WTC11 (cell line): Measurements from ENCODE around the gene APOBEC3B. TPM values are rescaled to one million over a fixed set of nuclear protein-coding genes. Genes with fewer than 3 reads are reported as not detected.
"Not testable (repeated sequence)": the region's sequence is repeated elsewhere in the genome, so short reads cannot be mapped to it uniquely, and the experiment has no call there.

Experiments used
- ATAC-seq: fragments of 200-7000 bp; cut with Tn5 transposase; 2 replicates; pipeline ENCODE4 v1.10.0; 2021; ENCODE audit warnings: mild to moderate bottlenecking, moderate library complexity
- CTCF ChIA-PET: fragments of 300-600 bp; sonication (Branson Sonifier 250); formaldehyde crosslinking; loops from one replicate; lab custom pipeline; 2021; ENCODE audit warnings: antibody characterized with exemption; lab: Charles Lee
- POLR2A ChIA-PET: fragments of 350-600 bp; sonication (Branson Sonifier 250); formaldehyde crosslinking; loops from one replicate; lab custom pipeline; 2021; ENCODE audit warnings: antibody characterized with exemption; lab: Charles Lee
- DNase-seq: peaks from one replicate; pipeline ENCODE4 v3.0.0; 2021; ENCODE audit warnings: low spot score
- H3K27ac Mint-ChIP-seq: 2 replicates; pipeline ENCODE4 v1.8.0; 2021; ENCODE audit warnings: mixed read lengths
- H3K27me3 Mint-ChIP-seq: 2 replicates; pipeline ENCODE4 v1.8.0; 2021; ENCODE audit warnings: low read depth, mild to moderate bottlenecking, moderate library complexity, mixed read lengths
- H3K36me3 Mint-ChIP-seq: 2 replicates; pipeline ENCODE4 v1.8.0; 2021; ENCODE audit warnings: mixed read lengths
- H3K4me1 Mint-ChIP-seq: 2 replicates; pipeline ENCODE4 v1.8.0; 2022; ENCODE audit warnings: mixed read lengths
- H3K4me3 Mint-ChIP-seq: 2 replicates; pipeline ENCODE4 v1.8.0; 2021; ENCODE audit warnings: mild to moderate bottlenecking, moderate library complexity, mixed read lengths
- H3K9me3 Mint-ChIP-seq: 2 replicates; pipeline ENCODE4 v1.8.0; 2021; ENCODE audit warnings: mixed read lengths
- ATF1 ChIP-seq: sonication (generic); formaldehyde crosslinking; IDR thresholded peaks from 2 replicates; pipeline ENCODE4 v1.8.1; 2023; ENCODE audit warnings: mild to moderate bottlenecking, moderate library complexity, missing genetic modification reagents
- EMX1 ChIP-seq: fragments of 250-450 bp; sonication (Bioruptor Pico); IDR thresholded peaks from 2 replicates; pipeline ENCODE4 v1.8.0; 2021; ENCODE audit warnings: mild to moderate bottlenecking
- GABPB1 ChIP-seq: sonication (generic); formaldehyde crosslinking; IDR thresholded peaks from 2 replicates; pipeline ENCODE4 v1.8.1; 2023; ENCODE audit warnings: mild to moderate bottlenecking, missing genetic modification reagents
- GRHL2 ChIP-seq: fragments of 250-450 bp; sonication (Bioruptor Pico); IDR thresholded peaks from 2 replicates; pipeline ENCODE4 v1.8.0; 2022; ENCODE audit warnings: mild to moderate bottlenecking, moderate library complexity; ENCODE audit not compliant: insufficient replicate concordance, severe bottlenecking
- KAT7 ChIP-seq: sonication (generic); formaldehyde crosslinking; IDR thresholded peaks from 2 replicates; pipeline ENCODE4 v1.8.1; 2023; ENCODE audit warnings: missing genetic modification reagents, mild to moderate bottlenecking, borderline replicate concordance
- RELA ChIP-seq: sonication (generic); formaldehyde crosslinking; IDR thresholded peaks from 2 replicates; pipeline ENCODE4 v1.8.1; 2022; ENCODE audit warnings: missing genetic modification reagents, mild to moderate bottlenecking, borderline replicate concordance
- SP1 ChIP-seq: sonication (generic); formaldehyde crosslinking; conservative IDR thresholded peaks from 2 replicates; pipeline ENCODE4 v1.8.1; 2022; ENCODE audit warnings: missing genetic modification reagents
- TCF7 ChIP-seq: sonication (generic); formaldehyde crosslinking; IDR thresholded peaks from 2 replicates; pipeline ENCODE4 v1.8.0; 2022; ENCODE audit warnings: mild to moderate bottlenecking, low read depth, missing genetic modification reagents, moderate library complexity
- ZBTB21 ChIP-seq: sonication (generic); formaldehyde crosslinking; IDR thresholded peaks from 2 replicates; pipeline ENCODE4 v1.8.1; 2023; ENCODE audit warnings: mild to moderate bottlenecking, missing genetic modification reagents, borderline replicate concordance
- total RNA-seq: library from RNA; stranded (reverse); gene quantifications from 3 replicates; pipeline ENCODE4 v1.2.3, GENCODE V29; 2021
- TF ChIP-seq, protein P1 (sequence below): sonication (generic); formaldehyde crosslinking; IDR thresholded peaks from 2 replicates; pipeline ENCODE4 v1.8.0; 2022; ENCODE audit warnings: mild to moderate bottlenecking, missing genetic modification reagents
- TF ChIP-seq, protein P2 (sequence below): sonication (generic); formaldehyde crosslinking; IDR thresholded peaks from 2 replicates; pipeline ENCODE4 v1.8.1; 2023; ENCODE audit warnings: mild to moderate bottlenecking, missing genetic modification reagents
- TF ChIP-seq, protein P3 (sequence below): sonication (generic); formaldehyde crosslinking; IDR thresholded peaks from 2 replicates; pipeline ENCODE4 v1.8.0; 2023; ENCODE audit warnings: mild to moderate bottlenecking, missing genetic modification reagents

The APOBEC3B gene
- total RNA-seq, 1 experiment from 2014 or later: 4.0 TPM

DNA sequence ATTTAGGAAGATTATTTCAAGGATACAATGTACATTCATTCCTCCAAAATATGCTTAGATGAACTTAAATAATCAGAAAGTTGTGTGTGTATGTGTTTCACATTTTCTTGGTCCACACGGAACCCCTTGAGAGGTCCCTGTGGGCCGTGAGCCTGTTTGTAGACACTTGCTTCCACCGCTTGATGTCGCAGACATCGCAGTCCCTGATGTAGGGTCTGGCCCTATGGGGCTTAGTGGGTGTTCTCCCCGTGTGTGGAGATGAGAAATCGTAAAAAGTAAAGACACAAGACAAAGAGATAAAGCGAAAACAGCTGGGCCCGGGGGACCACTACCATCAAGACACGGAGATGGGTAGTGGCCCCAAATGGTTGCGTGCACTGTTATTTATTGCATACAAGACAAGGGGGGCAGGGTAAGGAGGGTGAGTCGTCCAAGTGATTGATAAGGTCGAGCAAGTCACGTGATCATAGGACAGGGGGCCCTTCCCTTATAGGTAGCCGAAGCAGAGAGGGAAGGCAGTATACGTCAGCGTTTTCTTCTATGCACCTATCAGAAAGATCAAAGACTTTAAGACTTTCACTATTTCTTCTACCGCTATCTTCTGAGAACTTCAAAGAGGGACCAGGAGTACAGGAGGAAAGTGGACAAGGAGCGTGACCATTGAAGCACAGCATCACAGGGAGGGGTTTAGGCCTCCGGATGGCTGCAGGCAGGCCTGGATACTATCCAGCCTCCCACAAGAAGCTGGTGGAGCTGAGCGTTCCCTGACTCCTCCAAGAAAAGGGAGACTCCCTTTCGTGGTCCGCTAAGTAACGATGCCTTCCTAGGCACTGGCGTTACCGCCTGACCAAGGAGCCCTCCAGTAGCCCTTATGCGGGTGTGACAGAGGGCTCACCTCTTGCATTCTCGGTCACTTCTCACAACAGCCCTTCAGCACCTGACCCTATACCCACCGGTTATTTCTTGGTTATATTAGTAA is 30.7 kb downstream of the APOBEC3B start:
- POLR2A ChIA-PET: no interaction called here
- H3K9me3 Mint-ChIP-seq: peaks cover 5% of the 10 kb centered on the region; the same call in 1 of the 2 replicates
- DNase-seq: no peak
- no peak for ATAC-seq
- peaks cover 49% of the 10 kb centered on the region for H3K4me1 Mint-ChIP-seq
- H3K4me3 Mint-ChIP-seq: no peak overlapping the region
- H3K27me3 Mint-ChIP-seq: no peaks in the 10 kb centered on the region; the same call in 1 of the 2 replicates
- no peak overlapping the region for H3K27ac Mint-ChIP-seq
- H3K36me3 Mint-ChIP-seq: no peaks in the 10 kb centered on the region
- no peak for TF ChIP-seq RELA
- TF ChIP-seq, protein P1, sequence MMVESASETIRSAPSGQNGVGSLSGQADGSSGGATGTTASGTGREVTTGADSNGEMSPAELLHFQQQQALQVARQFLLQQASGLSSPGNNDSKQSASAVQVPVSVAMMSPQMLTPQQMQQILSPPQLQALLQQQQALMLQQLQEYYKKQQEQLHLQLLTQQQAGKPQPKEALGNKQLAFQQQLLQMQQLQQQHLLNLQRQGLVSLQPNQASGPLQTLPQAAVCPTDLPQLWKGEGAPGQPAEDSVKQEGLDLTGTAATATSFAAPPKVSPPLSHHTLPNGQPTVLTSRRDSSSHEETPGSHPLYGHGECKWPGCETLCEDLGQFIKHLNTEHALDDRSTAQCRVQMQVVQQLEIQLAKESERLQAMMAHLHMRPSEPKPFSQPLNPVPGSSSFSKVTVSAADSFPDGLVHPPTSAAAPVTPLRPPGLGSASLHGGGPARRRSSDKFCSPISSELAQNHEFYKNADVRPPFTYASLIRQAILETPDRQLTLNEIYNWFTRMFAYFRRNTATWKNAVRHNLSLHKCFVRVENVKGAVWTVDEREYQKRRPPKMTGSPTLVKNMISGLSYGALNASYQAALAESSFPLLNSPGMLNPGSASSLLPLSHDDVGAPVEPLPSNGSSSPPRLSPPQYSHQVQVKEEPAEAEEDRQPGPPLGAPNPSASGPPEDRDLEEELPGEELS (CRISPR knock-in tag): no peak
- TF ChIP-seq ATF1 (CRISPR knock-in tag): no peak
- no peak for TF ChIP-seq GRHL2 (CRISPR knock-in tag)
- TF ChIP-seq, protein P2, sequence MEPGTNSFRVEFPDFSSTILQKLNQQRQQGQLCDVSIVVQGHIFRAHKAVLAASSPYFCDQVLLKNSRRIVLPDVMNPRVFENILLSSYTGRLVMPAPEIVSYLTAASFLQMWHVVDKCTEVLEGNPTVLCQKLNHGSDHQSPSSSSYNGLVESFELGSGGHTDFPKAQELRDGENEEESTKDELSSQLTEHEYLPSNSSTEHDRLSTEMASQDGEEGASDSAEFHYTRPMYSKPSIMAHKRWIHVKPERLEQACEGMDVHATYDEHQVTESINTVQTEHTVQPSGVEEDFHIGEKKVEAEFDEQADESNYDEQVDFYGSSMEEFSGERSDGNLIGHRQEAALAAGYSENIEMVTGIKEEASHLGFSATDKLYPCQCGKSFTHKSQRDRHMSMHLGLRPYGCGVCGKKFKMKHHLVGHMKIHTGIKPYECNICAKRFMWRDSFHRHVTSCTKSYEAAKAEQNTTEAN (CRISPR knock-in tag): no peak
- CTCF ChIA-PET: interaction anchor here (0.7 kb wide), 1 partner anchor 123 kb away, joined by 3 read pairs; no protein-coding TSS in a partner anchor

DNA sequence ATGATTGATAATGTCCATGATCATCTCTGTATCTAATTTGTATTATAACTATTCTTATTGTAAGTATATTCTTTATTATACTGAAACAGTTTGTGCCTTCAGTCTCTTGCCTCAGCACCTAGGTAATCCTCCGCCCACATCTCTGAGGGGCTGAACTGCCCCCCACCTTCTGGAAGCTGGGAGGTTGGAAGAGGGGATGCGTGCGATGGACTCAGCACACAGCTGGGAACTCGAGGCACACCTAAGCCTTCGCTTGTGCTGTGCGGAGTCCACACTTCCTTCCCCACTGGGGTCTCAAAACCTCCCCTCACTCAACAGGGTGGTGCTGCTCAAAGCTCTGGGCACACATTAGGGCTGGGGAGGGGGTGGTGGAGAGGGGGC is 31.4 kb downstream of the APOBEC3B start:
- H3K4me3 Mint-ChIP-seq, DNase-seq, H3K9me3 Mint-ChIP-seq, H3K27me3 Mint-ChIP-seq, ATAC-seq, POLR2A ChIA-PET, H3K36me3 Mint-ChIP-seq, H3K27ac Mint-ChIP-seq: not testable (repeated sequence)
- CTCF ChIA-PET: interaction anchor here (0.7 kb wide), 1 partner anchor 122 kb away, joined by 3 read pairs; no protein-coding TSS in a partner anchor
- H3K4me1 Mint-ChIP-seq: peaks cover 55% of the 10 kb centered on the region

DNA sequence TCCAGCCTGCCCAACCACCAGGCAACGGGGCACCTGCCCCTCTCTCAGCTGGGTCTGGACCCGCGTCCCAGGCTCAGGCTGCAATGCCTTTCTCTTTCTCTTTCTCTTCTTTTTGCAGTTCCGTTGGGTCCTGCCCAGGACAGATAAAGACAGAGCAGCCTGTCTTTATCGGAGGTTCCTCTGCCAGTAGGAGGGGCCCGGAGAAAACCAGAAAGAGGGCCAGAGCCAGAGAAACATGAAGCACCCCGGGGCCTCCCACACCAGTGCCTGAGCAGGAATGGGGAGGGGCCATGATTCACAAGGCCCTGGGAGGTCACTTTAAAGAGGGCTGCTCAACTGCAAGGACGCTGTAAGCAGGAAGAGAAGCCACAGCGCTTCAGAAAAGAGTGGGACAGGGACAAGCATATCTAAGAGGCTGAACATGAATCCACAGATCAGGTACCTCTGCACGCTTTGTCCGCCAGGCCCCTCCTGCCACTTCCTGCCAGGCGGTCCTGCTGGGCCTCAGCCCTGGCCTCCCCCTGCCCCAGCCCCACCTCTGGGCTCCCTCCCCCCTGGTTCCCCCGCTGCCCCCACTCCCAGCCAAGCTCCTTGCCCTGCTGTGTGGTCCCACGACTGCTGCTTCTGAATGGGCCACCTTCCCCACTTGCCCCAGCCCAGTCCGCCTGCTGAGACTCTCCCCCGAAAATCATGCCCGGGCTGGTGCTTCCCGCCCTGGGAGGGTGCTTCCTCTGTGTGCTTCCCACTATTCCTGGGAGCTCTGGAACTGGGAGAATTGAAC is 32.0 kb downstream of the APOBEC3B start, which contains the start of gene APOBEC3C:
APOBEC3C (plus strand) TSS at position 316 of the 781 bp plus-strand sequence; CDS start at position 422, 106 bp downstream.
- Mint-ChIP-seq H3K36me3 (0 out of 2 replicates have a peak, but pooled peaks cover 3% of the 10 kb centered on the region), H3K9me3 (no peaks in the 10 kb centered on the region), H3K4me1 (peaks cover 60% of the 10 kb centered on the region), H3K27me3 (no peaks in the 10 kb centered on the region), H3K27ac (peak within 1 kb of the TSS; percentile 96), H3K4me3 (peak within 1 kb of the TSS; percentile 62)
- TF ChIP-seq SP1 (CRISPR knock-in tag) (0 out of 2 replicates have a peak, but pooled peaks have one; percentile 37), GRHL2 (CRISPR knock-in tag) (no peak), ATF1 (CRISPR knock-in tag) (no peak)
- peak; percentile 50 for DNase-seq
- POLR2A ChIA-PET: interaction anchor here (1.2 kb wide), 1 partner anchor 14 kb away, joined by 3 read pairs; no protein-coding TSS in a partner anchor
- peak; percentile 56 for ATAC-seq
- CTCF ChIA-PET: interaction anchor here (0.7 to 1.3 kb wide), 4 partner anchors 116 to 297 kb away, joined by 3 to 5 read pairs (median 4); no protein-coding TSS in a partner anchor

DNA sequence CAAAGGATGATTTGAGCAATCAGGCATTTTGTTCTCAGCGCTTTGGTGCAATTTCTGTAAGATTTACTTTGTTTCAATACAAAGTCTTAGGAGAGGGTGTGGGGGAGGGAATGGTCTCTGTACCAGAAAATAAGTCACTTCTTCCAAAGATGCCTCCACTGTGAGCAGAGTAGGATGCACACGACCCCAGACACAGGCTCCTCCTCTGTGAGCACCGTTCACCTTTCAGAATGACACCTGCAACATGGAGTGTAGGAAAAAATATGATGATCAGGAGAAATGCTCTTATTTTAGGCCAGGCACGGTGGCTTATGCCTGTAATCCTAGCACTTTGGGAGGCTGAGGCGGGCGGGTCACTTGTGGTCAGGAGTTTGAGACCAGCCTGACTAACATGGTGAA is 32.6 kb downstream of the APOBEC3B start:
- not testable (repeated sequence) for H3K27me3 Mint-ChIP-seq, ATAC-seq, H3K36me3 Mint-ChIP-seq, DNase-seq, H3K9me3 Mint-ChIP-seq
- peak overlapping the region; percentile 62 for H3K4me3 Mint-ChIP-seq
- ChIA-PET POLR2A (interaction anchor here (1.2 kb wide), 1 partner anchor 14 kb away, joined by 3 read pairs; no protein-coding TSS in a partner anchor), CTCF (interaction anchor here (0.7 to 1.6 kb wide), 8 partner anchors 17 to 296 kb away, joined by 3 to 7 read pairs (median 4); no protein-coding TSS in a partner anchor)
- peaks cover 66% of the 10 kb centered on the region for H3K4me1 Mint-ChIP-seq
- H3K27ac Mint-ChIP-seq: peak overlapping the region; percentile 96

DNA sequence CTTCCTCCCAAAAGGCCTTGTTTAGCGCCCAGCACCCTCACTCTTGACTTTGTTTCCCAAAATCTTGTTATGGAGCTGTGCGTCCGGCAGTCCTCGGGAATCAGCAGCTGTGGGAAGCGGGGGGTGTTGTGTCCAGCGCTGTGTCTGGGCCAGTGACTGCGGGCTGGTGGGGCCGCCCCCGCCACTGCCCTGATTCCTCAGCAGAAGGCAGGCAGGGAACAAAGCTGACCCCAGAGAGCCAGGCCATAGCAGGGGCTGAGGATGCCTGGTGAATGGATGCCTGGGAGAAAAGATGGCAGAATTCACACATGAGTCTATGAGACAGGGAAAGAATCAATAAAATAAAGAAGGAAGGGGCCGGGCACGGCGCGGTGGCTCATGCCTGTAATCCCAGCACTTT is 34.4 kb downstream of the APOBEC3B start:
- Mint-ChIP-seq H3K9me3 (no peaks in the 10 kb centered on the region), H3K27me3 (no peaks in the 10 kb centered on the region), H3K36me3 (0 out of 2 replicates have a peak, but pooled peaks cover 6% of the 10 kb centered on the region), H3K4me1 (peaks cover 71% of the 10 kb centered on the region), H3K27ac (peak overlapping the region; percentile 88), H3K4me3 (no peak overlapping the region)
- ATAC-seq: no peak
- CTCF ChIA-PET: interaction anchor here (0.9 to 1.6 kb wide), 5 partner anchors 16 to 251 kb away, joined by 3 to 8 read pairs (median 5); no protein-coding TSS in a partner anchor
- POLR2A ChIA-PET: no interaction called here
- DNase-seq: no peak
- TF ChIP-seq EMX1 (CRISPR knock-in tag): no peak
- no peak for TF ChIP-seq KAT7 (CRISPR knock-in tag)
- no peak for TF ChIP-seq GABPB1 (CRISPR knock-in tag)
- no peak for TF ChIP-seq ZBTB21
- TF ChIP-seq, protein P3, sequence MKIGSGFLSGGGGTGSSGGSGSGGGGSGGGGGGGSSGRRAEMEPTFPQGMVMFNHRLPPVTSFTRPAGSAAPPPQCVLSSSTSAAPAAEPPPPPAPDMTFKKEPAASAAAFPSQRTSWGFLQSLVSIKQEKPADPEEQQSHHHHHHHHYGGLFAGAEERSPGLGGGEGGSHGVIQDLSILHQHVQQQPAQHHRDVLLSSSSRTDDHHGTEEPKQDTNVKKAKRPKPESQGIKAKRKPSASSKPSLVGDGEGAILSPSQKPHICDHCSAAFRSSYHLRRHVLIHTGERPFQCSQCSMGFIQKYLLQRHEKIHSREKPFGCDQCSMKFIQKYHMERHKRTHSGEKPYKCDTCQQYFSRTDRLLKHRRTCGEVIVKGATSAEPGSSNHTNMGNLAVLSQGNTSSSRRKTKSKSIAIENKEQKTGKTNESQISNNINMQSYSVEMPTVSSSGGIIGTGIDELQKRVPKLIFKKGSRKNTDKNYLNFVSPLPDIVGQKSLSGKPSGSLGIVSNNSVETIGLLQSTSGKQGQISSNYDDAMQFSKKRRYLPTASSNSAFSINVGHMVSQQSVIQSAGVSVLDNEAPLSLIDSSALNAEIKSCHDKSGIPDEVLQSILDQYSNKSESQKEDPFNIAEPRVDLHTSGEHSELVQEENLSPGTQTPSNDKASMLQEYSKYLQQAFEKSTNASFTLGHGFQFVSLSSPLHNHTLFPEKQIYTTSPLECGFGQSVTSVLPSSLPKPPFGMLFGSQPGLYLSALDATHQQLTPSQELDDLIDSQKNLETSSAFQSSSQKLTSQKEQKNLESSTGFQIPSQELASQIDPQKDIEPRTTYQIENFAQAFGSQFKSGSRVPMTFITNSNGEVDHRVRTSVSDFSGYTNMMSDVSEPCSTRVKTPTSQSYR: no peak
- TF ChIP-seq, protein P2 (CRISPR knock-in tag): no peak
- TF ChIP-seq TCF7 (CRISPR knock-in tag): no peak
